Neuronal stem cell (in vitro differentiated cells): ENCODE data around the gene CARD6. TPM values are rescaled to one million over a fixed set of nuclear protein-coding genes. Genes with fewer than 3 reads are reported as not detected.
A peak's percentile ranks its signal among the peaks of the same experiment; 100 is the strongest.
"Not testable (repeated sequence)": the region's sequence is repeated elsewhere in the genome, so short reads cannot be mapped to it uniquely, and the experiment has no call there.

ENCODE experiments used
- DNase-seq: peaks from one replicate; pipeline ENCODE4 v3.0.0-alpha.2; 2013; ENCODE audit warnings: low spot score
- H2AFZ ChIP-seq: one replicate; pipeline ENCODE4 v1.6.1; 2013; ENCODE audit warnings: mild to moderate bottlenecking, low read length, inconsistent platforms
- H2AK5ac ChIP-seq: 2 replicates; pipeline ENCODE4 v1.6.1; 2013; ENCODE audit warnings: low read depth, mild to moderate bottlenecking, inconsistent platforms, low read length, moderate library complexity, mixed read lengths
- H2BK120ac ChIP-seq: 2 replicates; pipeline ENCODE4 v1.6.1; 2013; ENCODE audit warnings: low read depth, mild to moderate bottlenecking, inconsistent platforms, low read length, moderate library complexity, mixed read lengths
- H2BK12ac ChIP-seq: one replicate; pipeline ENCODE4 v1.6.1; 2013; ENCODE audit warnings: low read length, inconsistent platforms
- H2BK15ac ChIP-seq: 2 replicates; pipeline ENCODE4 v1.6.1; 2013; ENCODE audit warnings: mild to moderate bottlenecking, low read length, inconsistent platforms, mixed read lengths
- H2BK5ac ChIP-seq: one replicate; pipeline ENCODE4 v1.6.1; 2013; ENCODE audit warnings: inconsistent platforms, mild to moderate bottlenecking, low read length, moderate library complexity
- H3K14ac ChIP-seq: one replicate; pipeline ENCODE4 v1.6.1; 2013; ENCODE audit warnings: low read length, inconsistent platforms
- H3K18ac ChIP-seq: 2 replicates; pipeline ENCODE4 v1.6.1; 2013; ENCODE audit warnings: low read length, inconsistent platforms
- H3K23ac ChIP-seq: 2 replicates; pipeline ENCODE4 v1.6.1; 2013; ENCODE audit warnings: low read depth, mild to moderate bottlenecking, mixed read lengths, low read length, inconsistent platforms; ENCODE audit not compliant: poor library complexity
- H3K27ac ChIP-seq: replicated peaks from 3 replicates; pipeline ENCODE4 v1.5.1; 2013; ENCODE audit warnings: low read length, inconsistent platforms
- H3K27me3 ChIP-seq, 3 experiments: 2 replicates each; pipeline ENCODE4 v1.6.1; 2013; ENCODE audit warnings: low read length in 3 of 3, mild to moderate bottlenecking in 2 of 3, inconsistent platforms in 1 of 3, low read depth in 1 of 3, mixed read lengths in 1 of 3, moderate library complexity in 1 of 3; ENCODE audit not compliant: control insufficient read depth in 3 of 3, insufficient read depth in 3 of 3
- H3K36me3 ChIP-seq, 2 donors: replicated peaks in 1 of 2; 2 replicates each; pipeline ENCODE4 v1.6.1; 2013; ENCODE audit warnings: low read length in 2 of 2; ENCODE audit not compliant: control insufficient read depth in 2 of 2, insufficient read depth in 2 of 2
- H3K4ac ChIP-seq: 2 replicates; pipeline ENCODE4 v1.6.1; 2013; ENCODE audit warnings: inconsistent platforms, mild to moderate bottlenecking, low read length, moderate library complexity
- H3K4me1 ChIP-seq, 2 donors: 1 replicate in 1 of 2; 2 replicates in 1 of 2; pipeline ENCODE4 v1.6.1; 2013; ENCODE audit warnings: low read length in 2 of 2, low read depth in 1 of 2; ENCODE audit not compliant: control insufficient read depth in 2 of 2, insufficient read depth in 1 of 2
- H3K4me2 ChIP-seq: one replicate; pipeline ENCODE4 v1.6.1; 2013; ENCODE audit warnings: mild to moderate bottlenecking, low read length, inconsistent platforms; ENCODE audit not compliant: insufficient read depth, poor library complexity, severe bottlenecking
- H3K4me3 ChIP-seq, 2 donors: 2 replicates each; pipeline ENCODE4 v1.5.1; 2013; ENCODE audit warnings: low read length in 2 of 2, mild to moderate bottlenecking in 2 of 2, inconsistent platforms in 1 of 2, moderate library complexity in 1 of 2
- H3K79me1 ChIP-seq: one replicate; pipeline ENCODE4 v1.6.1; 2013; ENCODE audit warnings: low read depth, mild to moderate bottlenecking, inconsistent platforms, low read length, moderate library complexity
- H3K9ac ChIP-seq: one replicate; pipeline ENCODE4 v1.6.1; 2013; ENCODE audit warnings: mild to moderate bottlenecking, low read depth, low read length, inconsistent platforms; ENCODE audit not compliant: poor library complexity
- H3K9me3 ChIP-seq, 2 donors: replicated peaks in 1 of 2; 2 replicates each; pipeline versions ENCODE3 to v1.6.1; 2013; ENCODE audit warnings: low read length in 2 of 2, mild to moderate bottlenecking in 2 of 2, inconsistent platforms in 1 of 2, low read depth in 1 of 2, mixed read lengths in 1 of 2, moderate library complexity in 1 of 2; ENCODE audit not compliant: control insufficient read depth in 2 of 2, insufficient read depth in 1 of 2
- H4K8ac ChIP-seq: one replicate; pipeline ENCODE4 v1.6.1; 2013; ENCODE audit warnings: low read depth, mild to moderate bottlenecking, inconsistent platforms, low read length, moderate library complexity
- H4K91ac ChIP-seq: one replicate; pipeline ENCODE4 v1.6.1; 2013; ENCODE audit warnings: low read length, low read depth, mild to moderate bottlenecking, inconsistent platforms; ENCODE audit not compliant: poor library complexity
- WGBS, 2 donors: extraction: QIAGEN DNeasy Blood & Tissue Kit; methylation state at CpG; one replicate each; pipeline ENCODE4 v1.1.7; 2013; ENCODE audit warnings: missing lambda C conversion rate in 2 of 2, mixed read lengths in 1 of 2; ENCODE audit not compliant: insufficient read length in 2 of 2, insufficient replicate concordance in 1 of 2; ENCODE audit errors: extremely low coverage in 2 of 2; 5-methylcytosine and 5-hydroxymethylcytosine counted together
- polyA plus RNA-seq, 2 experiments: library from polyadenylated mRNA; stranded (reverse); fragments of 200-250 nt; gene quantifications; one replicate each; pipeline ENCODE4 v1.2.3, GENCODE V29; 2013

CARD6 gene
- 0.01 TPM for polyA plus RNA-seq (2013, experiment 1 of 2)
- polyA plus RNA-seq (2013, experiment 2 of 2), result not detected

DNA sequence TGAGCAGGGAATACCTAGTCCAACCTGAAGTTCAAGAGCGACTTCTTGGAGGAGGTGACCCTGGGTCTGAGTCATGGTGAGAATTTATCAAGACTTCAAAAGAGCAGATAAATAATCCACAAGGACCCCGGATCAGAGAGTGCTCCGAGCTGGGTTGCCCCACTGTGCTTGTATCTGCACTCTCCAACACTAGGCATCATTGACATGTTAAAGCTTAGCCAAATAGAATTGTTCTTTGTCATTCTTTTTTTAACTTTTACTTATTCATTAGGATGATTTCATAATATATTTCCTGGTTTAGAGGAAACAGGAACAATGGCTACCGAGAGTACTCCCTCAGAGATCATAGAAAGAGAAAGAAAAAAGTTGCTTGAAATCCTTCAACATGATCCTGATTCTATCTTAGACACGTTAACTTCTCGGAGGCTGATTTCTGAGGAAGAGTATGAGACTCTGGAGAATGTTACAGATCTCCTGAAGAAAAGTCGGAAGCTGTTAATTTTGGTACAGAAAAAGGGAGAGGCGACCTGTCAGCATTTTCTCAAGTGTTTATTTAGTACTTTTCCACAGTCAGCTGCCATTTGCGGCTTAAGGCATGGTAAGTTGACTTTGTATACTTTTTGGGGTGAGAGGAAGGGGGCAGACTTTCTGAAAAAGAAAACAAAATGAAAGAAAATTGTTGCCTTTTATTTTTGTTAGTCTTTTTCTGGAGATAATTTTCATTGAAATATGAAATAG, at the start of gene CARD6:
Gene CARD6, plus strand, starts transcription at position 300 of the 738 bp plus-strand sequence. Its CDS starts 16 bp downstream, at position 316.
- Histone ChIP-seq H2BK15ac (no peak within 1 kb of the TSS), H3K9me3 (no peaks in the 10 kb centered on the region), H3K36me3 (no peaks in the 10 kb centered on the region), H3K9ac (no peak within 1 kb of the TSS), H3K14ac (no peak within 1 kb of the TSS), H4K91ac (no peak within 1 kb of the TSS), H2BK5ac (no peak within 1 kb of the TSS), H3K4me1 (no peaks in the 10 kb centered on the region), H3K27ac (no peak within 1 kb of the TSS), H3K23ac (no peak within 1 kb of the TSS), H3K79me1 (no peaks in the 10 kb centered on the region), H2BK120ac (no peak within 1 kb of the TSS), H3K4me2 (no peak within 1 kb of the TSS), H3K27me3 (peaks cover 0 to 20% (median 0%) of the 10 kb centered on the region in 3 experiments), H2AFZ (peak within 1 kb of the TSS; percentile 56), H4K8ac (no peak within 1 kb of the TSS), H3K18ac (no peak within 1 kb of the TSS), H2BK12ac (no peak within 1 kb of the TSS), H2AK5ac (no peak within 1 kb of the TSS), H3K4me3 (no peak within 1 kb of the TSS), H3K4ac (no peak within 1 kb of the TSS)
- DNase-seq, result no peak
- no CpG with 5 or more reads among the region's 9 CpGs for WGBS, 2 donors

GRCh38 chr5:40791715-40792139, 49.4 kb upstream of the CARD6 start:
- Histone ChIP-seq H3K79me1 (peaks cover 8% of the 10 kb centered on the region), H3K36me3 (peaks cover 0 to 21% of the 10 kb centered on the region in 2 donors), H3K9ac (no peak overlapping the region), H3K9me3 (peaks cover 0 to 17% of the 10 kb centered on the region in 2 donors), H2BK5ac (no peak overlapping the region), H2AK5ac (no peak overlapping the region), H3K14ac (no peak overlapping the region), H2BK15ac (no peak overlapping the region), H3K4me3 (no peak overlapping the region), H3K4me2 (no peak overlapping the region), H2BK12ac (no peak overlapping the region), H3K23ac (no peak overlapping the region), H3K18ac (no peak overlapping the region), H4K91ac (no peak overlapping the region), H3K27me3 (no peaks in the 10 kb centered on the region), H3K27ac (no peak overlapping the region), H2BK120ac (no peak overlapping the region), H3K4ac (no peak overlapping the region), H2AFZ (no peak overlapping the region), H3K4me1 (peaks cover 2% of the 10 kb centered on the region in 2 donors), H4K8ac (no peak overlapping the region)
- no CpG with 5 or more reads among the region's 3 CpGs for WGBS, 2 donors
- DNase-seq, result no peak

DNA sequence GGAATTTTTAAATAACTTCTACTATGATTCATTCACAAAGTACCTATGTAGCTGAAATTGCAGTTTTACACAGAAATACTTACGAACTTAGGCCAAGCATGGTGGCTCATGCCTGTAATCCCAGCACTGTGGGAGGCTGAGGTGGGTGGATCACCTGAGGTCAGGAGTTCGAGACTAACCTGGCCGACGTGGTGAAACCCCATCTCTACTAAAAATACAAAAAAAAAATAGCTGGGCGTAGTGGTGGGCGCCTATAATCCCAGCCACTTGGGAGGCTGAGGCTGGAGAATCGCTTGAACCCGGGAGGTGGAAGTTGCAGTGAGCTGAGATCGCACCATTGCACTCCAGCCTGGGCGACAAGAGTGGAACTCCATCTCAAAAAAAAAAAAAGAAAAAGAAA, 48.5 kb upstream of the CARD6 start:
- Histone ChIP-seq H3K36me3 (peaks cover 0 to 21% of the 10 kb centered on the region in 2 donors), H3K79me1 (peaks cover 11% of the 10 kb centered on the region), H3K9me3 (peaks cover 0 to 12% of the 10 kb centered on the region in 2 donors)
- H2AFZ ChIP-seq, H3K14ac ChIP-seq, H3K23ac ChIP-seq, H2BK120ac ChIP-seq, H3K27me3 ChIP-seq, H2AK5ac ChIP-seq, H3K4ac ChIP-seq, H3K18ac ChIP-seq, H2BK15ac ChIP-seq, H3K4me3 ChIP-seq, DNase-seq, H2BK12ac ChIP-seq, H3K4me2 ChIP-seq, H2BK5ac ChIP-seq, H4K91ac ChIP-seq, H4K8ac ChIP-seq, H3K4me1 ChIP-seq, H3K9ac ChIP-seq, H3K27ac ChIP-seq: not testable (repeated sequence)
- WGBS, 2 donors, result no CpG with 5 or more reads among the region's 10 CpGs

DNA sequence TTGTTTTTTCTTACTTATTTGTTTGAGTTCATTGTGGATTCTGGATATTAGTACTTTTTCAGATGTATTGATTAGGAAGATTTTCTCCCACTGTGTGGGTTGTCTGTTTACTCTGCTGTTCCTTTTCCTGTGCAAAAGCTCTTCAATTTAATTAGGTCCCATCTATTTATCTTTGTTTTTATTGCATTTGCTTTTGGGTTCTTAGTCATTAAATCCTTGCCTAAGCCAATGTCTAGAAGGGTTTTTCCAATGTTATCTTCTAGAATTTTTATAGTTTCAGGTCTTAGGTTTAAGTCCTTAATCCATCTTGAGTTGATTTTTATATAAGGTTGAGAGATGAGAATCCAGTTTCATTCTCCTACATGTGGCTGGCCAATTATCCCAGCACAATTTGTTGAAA, 46.8 kb upstream of the CARD6 start:
- not testable (repeated sequence) for H3K27me3 ChIP-seq, H3K23ac ChIP-seq, H3K9me3 ChIP-seq, H2BK12ac ChIP-seq, H3K4me2 ChIP-seq, H3K14ac ChIP-seq, H3K4ac ChIP-seq, H2BK5ac ChIP-seq, H3K9ac ChIP-seq, DNase-seq, H2BK15ac ChIP-seq, H3K4me1 ChIP-seq, H2AK5ac ChIP-seq, H3K79me1 ChIP-seq, H4K91ac ChIP-seq, H2AFZ ChIP-seq, H3K4me3 ChIP-seq, H3K27ac ChIP-seq, H4K8ac ChIP-seq, H2BK120ac ChIP-seq, H3K18ac ChIP-seq
- H3K36me3 ChIP-seq, result peaks cover 0 to 17% of the 10 kb centered on the region in 2 donors
